GM12874 (cell line): ENCODE measurements around the gene ELANE.

Experiments used
- TF ChIP-seq, protein P1 (sequence below): IDR thresholded peaks from 2 replicates; pipeline ENCODE4 v1.5.1; 2011; ENCODE audit warnings: low read depth, mild to moderate bottlenecking, control low read depth, low read length, moderate library complexity; ENCODE audit not compliant: insufficient read depth

ELANE gene

DNA sequence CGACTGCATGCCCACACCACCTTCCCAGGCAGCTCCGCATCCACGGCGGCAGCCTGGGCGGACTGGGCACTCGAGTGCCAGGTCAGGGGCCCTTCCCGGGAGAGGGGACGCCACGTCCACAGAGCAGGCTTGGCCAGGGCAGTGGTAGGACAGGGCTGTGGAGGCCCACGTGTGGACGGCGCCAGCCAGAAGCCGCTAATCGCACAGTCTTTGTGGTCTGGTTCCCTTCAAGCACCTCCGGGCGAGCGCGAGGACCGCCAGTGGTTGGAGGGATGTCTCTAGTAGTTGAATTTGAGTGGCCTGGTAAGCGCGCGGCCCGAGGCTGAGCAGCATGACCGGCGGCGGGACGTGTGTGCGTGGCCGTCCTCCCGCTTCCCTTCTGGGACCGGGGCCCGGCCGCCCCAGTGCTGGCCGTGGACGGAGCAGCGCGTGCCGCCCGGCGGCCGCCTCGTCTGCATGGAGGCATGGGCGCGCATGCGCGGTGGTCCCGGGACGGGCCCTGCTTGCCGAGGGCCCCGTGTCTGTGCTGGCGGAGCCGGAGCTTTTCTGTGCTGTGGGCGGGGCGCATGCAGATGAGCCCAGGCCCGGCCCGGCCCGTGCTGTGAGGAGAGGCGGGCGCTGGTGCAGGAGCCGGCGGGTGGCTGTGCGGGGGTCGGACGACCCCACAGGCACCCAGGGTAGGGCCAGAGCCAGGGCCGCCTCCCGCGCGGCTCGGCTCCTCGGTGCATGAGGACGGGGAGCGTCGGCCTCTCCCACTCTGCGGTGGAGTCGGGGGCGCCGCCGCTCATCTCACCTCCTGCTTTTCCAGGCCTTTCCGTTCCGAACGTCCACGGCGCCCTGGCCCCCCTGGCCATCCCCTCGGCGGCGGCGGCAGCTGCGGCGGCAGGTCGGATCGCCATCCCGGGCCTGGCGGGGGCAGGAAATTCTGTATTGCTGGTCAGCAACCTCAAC is 46.2 kb upstream of the ELANE start:
- TF ChIP-seq, protein P1, sequence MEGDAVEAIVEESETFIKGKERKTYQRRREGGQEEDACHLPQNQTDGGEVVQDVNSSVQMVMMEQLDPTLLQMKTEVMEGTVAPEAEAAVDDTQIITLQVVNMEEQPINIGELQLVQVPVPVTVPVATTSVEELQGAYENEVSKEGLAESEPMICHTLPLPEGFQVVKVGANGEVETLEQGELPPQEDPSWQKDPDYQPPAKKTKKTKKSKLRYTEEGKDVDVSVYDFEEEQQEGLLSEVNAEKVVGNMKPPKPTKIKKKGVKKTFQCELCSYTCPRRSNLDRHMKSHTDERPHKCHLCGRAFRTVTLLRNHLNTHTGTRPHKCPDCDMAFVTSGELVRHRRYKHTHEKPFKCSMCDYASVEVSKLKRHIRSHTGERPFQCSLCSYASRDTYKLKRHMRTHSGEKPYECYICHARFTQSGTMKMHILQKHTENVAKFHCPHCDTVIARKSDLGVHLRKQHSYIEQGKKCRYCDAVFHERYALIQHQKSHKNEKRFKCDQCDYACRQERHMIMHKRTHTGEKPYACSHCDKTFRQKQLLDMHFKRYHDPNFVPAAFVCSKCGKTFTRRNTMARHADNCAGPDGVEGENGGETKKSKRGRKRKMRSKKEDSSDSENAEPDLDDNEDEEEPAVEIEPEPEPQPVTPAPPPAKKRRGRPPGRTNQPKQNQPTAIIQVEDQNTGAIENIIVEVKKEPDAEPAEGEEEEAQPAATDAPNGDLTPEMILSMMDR, result no peak

DNA sequence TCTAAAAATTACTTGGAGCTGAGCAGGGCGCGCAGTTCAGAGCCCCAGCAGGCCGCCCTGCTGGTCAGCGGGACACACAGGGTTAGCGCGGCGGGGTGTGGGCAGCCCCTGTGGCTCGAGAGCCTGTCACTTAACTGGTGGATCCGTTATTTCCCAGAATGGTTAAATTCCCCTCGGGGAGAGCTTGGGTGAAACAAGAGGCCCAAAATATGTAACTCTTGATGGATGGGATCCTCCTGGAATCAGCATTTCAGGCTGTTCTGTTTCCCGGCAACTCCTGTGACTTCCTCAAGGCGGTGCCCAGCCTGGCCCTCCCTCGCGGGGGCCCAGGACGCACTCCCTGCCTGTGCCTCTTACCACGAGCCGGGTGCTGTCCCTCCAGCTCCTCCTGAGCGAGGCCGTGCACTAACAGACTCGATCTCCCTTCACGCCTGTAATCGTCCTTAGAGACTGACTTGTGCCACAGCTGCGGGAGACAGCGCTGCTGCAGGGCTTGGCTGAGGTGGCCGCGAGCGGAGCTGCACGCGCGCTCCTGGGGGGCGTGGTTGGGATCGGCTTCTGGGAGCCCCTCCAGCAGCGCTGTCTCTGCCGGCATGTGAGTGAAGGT is 45.2 kb upstream of the ELANE start:
- TF ChIP-seq, protein P1, result no peak

DNA sequence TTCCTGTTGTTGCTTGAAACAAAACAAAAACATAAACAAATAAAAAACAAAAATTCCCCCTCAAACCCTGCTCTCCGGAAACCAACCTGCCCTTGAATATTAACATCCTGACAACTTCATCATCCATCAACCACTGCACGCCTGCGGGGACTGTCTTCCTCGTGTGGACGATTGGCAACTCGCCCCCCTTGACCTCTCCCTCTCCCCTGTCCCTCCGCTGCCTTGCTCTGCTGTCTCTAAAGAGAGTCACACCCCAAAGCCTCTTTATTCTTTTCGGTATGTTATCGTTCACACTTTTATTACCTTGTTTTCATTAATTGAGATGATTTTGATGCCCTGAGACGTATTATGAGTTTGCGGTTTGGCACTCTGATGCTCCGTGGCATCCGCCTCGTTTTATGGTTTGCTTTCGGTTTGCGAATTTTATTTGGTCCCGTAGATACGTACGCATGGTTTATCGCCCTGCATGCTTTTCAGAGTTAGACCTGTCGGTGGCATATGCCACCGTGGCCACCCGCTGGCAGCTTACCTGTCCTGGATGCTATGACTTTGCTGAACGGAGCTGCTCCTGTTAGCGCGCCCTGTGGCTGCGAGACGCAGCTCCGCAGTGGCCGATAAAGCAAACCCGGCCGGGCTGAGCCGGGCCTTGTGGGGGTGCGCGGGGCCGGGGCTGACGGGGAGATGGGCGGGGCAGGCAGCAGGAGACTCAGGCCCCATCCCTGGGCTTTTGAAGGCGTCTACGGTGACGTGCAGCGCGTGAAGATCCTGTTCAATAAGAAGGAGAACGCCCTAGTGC is 44.3 kb upstream of the ELANE start:
- TF ChIP-seq, protein P1, result no peak

DNA sequence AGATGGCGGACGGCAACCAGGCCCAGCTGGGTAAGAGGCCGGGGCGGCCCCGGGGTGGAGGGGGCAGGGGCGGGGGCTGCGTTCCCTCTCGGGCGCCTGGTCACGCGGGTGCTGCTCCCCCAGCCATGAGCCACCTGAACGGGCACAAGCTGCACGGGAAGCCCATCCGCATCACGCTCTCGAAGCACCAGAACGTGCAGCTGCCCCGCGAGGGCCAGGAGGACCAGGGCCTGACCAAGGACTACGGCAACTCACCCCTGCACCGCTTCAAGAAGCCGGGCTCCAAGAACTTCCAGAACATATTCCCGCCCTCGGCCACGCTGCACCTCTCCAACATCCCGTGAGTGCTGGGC is 43.7 kb upstream of the ELANE start:
- TF ChIP-seq, protein P1, result no peak

DNA sequence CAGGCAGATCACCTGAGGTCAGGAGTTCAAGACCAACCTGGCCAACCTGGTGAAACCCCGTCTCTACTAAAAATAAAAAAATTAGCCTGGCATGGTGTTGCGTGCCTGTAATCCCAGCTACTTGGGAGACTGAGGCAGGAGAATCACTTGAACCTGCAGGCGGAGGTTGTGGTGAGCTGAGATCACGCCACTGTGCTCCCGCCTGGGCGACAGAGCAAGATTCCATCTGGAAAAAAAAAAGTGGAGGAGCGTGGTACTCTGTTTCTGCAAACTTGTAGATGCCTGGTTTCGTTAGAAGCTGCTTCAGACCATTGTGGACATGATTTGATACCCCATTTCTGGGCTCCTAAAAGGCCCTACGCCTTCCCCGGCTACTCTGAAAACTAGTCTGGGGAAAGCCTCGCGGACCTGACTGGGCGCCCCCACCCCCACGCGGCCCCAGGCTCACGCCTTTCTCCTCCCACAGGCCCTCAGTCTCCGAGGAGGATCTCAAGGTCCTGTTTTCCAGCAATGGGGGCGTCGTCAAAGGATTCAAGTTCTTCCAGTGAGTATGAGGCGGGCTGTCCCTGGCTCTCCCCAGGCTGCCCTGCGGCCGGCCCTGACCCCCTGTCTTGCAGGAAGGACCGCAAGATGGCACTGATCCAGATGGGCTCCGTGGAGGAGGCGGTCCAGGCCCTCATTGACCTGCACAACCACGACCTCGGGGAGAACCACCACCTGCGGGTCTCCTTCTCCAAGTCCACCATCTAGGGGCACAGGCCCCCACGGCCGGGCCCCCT is 41.8 kb upstream of the ELANE start:
- TF ChIP-seq, protein P1, result no peak

DNA sequence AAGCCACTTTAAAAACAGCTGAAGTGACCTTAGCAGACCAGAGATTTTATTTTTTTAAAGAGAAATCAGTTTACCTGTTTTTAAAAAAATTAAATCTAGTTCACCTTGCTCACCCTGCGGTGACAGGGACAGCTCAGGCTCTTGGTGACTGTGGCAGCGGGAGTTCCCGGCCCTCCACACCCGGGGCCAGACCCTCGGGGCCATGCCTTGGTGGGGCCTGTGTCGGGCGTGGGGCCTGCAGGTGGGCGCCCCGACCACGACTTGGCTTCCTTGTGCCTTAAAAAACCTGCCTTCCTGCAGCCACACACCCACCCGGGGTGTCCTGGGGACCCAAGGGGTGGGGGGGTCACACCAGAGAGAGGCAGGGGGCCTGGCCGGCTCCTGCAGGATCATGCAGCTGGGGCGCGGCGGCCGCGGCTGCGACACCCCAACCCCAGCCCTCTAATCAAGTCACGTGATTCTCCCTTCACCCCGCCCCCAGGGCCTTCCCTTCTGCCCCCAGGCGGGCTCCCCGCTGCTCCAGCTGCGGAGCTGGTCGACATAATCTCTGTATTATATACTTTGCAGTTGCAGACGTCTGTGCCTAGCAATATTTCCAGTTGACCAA is 41.1 kb upstream of the ELANE start:
- TF ChIP-seq, protein P1, result no peak
